ENCODE measurements around the gene TBC1D4. TPM values are rescaled to one million over a fixed set of nuclear protein-coding genes. Genes with fewer than 3 reads are reported as not detected.

Gene TBC1D4
- total RNA-seq, 4 donors from 2014 or later = 31.0 to 91.3 (median 46.1) TPM

- WGBS, 2 donors (ENCODE audit: low coverage in 1 of 2) = 85% methylated on average over 1 of the region's 1 CpG; no CpG with 5 or more reads in 1 of the 2 donors
- intact Hi-C loops (cut with DNase I; ENCODE audit: low total_unique reads) = no loop called here
Observed at GRCh38 chr13:75494491-75494890, 12.5 kb upstream of the TBC1D4 start.

GRCh38 chr13:75493156-75493555 lies 11.2 kb upstream of the TBC1D4 start:
- Histone ChIP-seq H3K27ac (no peak overlapping the region), H3K9me3 (no peaks in the 10 kb centered on the region), H3K4me3 (no peak overlapping the region), H3K27me3 (no peaks in the 10 kb centered on the region), H3K4me1 (peaks cover 0 to 7% (median 4%) of the 10 kb centered on the region in 4 donors), H3K36me3 (no peaks in the 10 kb centered on the region)
- intact Hi-C loops (cut with DNase I; ENCODE audit: low total_unique reads) (no loop called here), in situ Hi-C loops (cut with MboI; ENCODE audit: low pct_ligation_motif_present in 1 of 4, low pct_unique_long_range_greater_than_20kb in 1 of 4, low sequenced_read_pairs in 3 of 4) (loop anchor here in 1 of 4 donors (25.0 kb wide), 1 partner anchor 131 kb away; no protein-coding TSS in a partner anchor)
- no peak for TF ChIP-seq POLR2A (IDR thresholded peaks at IDR 0.05)
- no peak for TF ChIP-seq EP300 (IDR thresholded peaks at IDR 0.05; ENCODE audit: low read depth)
- TF ChIP-seq CTCF (IDR thresholded peaks at IDR 0.05) = no peak
- no peak for TF ChIP-seq POLR2AphosphoS5 (IDR thresholded peaks at IDR 0.05)
- DNase-seq = no peak

More at GRCh38 chr13:75494491-75494890, 12.5 kb upstream of the TBC1D4 start:
- in situ Hi-C loops (cut with MboI; ENCODE audit: low pct_ligation_motif_present in 1 of 4, low pct_unique_long_range_greater_than_20kb in 1 of 4, low sequenced_read_pairs in 3 of 4) = loop anchor here in 1 of 4 donors (25.0 kb wide), 1 partner anchor 132 kb away; no protein-coding TSS in a partner anchor
- H3K4me1 ChIP-seq = peaks cover 0 to 3% (median 2%) of the 10 kb centered on the region in 4 donors
- no peak for TF ChIP-seq CTCF (IDR thresholded peaks at IDR 0.05)
- TF ChIP-seq POLR2A (IDR thresholded peaks at IDR 0.05) = no peak
- TF ChIP-seq EP300 (IDR thresholded peaks at IDR 0.05; ENCODE audit: low read depth) = no peak
- no peak for TF ChIP-seq POLR2AphosphoS5 (IDR thresholded peaks at IDR 0.05)
- no peaks in the 10 kb centered on the region for H3K27me3 ChIP-seq
- no peak overlapping the region for H3K4me3 ChIP-seq
- DNase-seq = no peak
- H3K9me3 ChIP-seq = no peaks in the 10 kb centered on the region
- H3K27ac ChIP-seq = no peak overlapping the region
- no peaks in the 10 kb centered on the region for H3K36me3 ChIP-seq

GRCh38 chr13:75492389-75492788 lies 10.4 kb upstream of the TBC1D4 start:
- Histone ChIP-seq H3K27ac (no peak overlapping the region), H3K4me3 (no peak overlapping the region), H3K9me3 (no peaks in the 10 kb centered on the region), H3K27me3 (peaks cover under 1% of the 10 kb centered on the region), H3K36me3 (no peaks in the 10 kb centered on the region), H3K4me1 (peaks cover 0 to 7% (median 4%) of the 10 kb centered on the region in 4 donors)
- no peak for DNase-seq
- in situ Hi-C loops (cut with MboI; ENCODE audit: low pct_ligation_motif_present in 1 of 4, low pct_unique_long_range_greater_than_20kb in 1 of 4, low sequenced_read_pairs in 3 of 4) (loop anchor here in 1 of 4 donors (25.0 kb wide), 1 partner anchor 130 kb away; no protein-coding TSS in a partner anchor), intact Hi-C loops (cut with DNase I; ENCODE audit: low total_unique reads) (no loop called here)
- 90 to 91% methylated on average over 2 to 5 of the region's 5 CpGs for WGBS, 2 donors (ENCODE audit: low coverage in 1 of 2)
- TF ChIP-seq POLR2A (IDR thresholded peaks at IDR 0.05) (no peak), CTCF (IDR thresholded peaks at IDR 0.05) (no peak), EP300 (IDR thresholded peaks at IDR 0.05; ENCODE audit: low read depth) (no peak), POLR2AphosphoS5 (IDR thresholded peaks at IDR 0.05) (no peak)

- no peak for TF ChIP-seq EP300 (IDR thresholded peaks at IDR 0.05; ENCODE audit: low read depth)
- TF ChIP-seq POLR2AphosphoS5 (IDR thresholded peaks at IDR 0.05) = no peak
- no peak for TF ChIP-seq POLR2A (IDR thresholded peaks at IDR 0.05)
- no peak for TF ChIP-seq CTCF (IDR thresholded peaks at IDR 0.05)
- Histone ChIP-seq H3K36me3 (no peaks in the 10 kb centered on the region), H3K27me3 (peaks cover 9% of the 10 kb centered on the region), H3K9me3 (no peaks in the 10 kb centered on the region), H3K4me1 (peaks cover 0 to 7% (median 4%) of the 10 kb centered on the region in 4 donors), H3K27ac (no peak overlapping the region), H3K4me3 (no peak overlapping the region)
- intact Hi-C loops (cut with DNase I; ENCODE audit: low total_unique reads) = no loop called here
- DNase-seq = no peak
- in situ Hi-C loops (cut with MboI; ENCODE audit: low pct_ligation_motif_present in 1 of 4, low pct_unique_long_range_greater_than_20kb in 1 of 4, low sequenced_read_pairs in 3 of 4) = loop anchor here in 1 of 4 donors (25.0 kb wide), 1 partner anchor 129 kb away; no protein-coding TSS in a partner anchor
- WGBS, 2 donors (ENCODE audit: low coverage in 1 of 2) = 88 to 89% methylated on average over 2 of the region's 2 CpGs
Observed at GRCh38 chr13:75491376-75491775, 9.4 kb upstream of the TBC1D4 start.
